ENCODE results near the gene VPS13D.

Gene VPS13D

GRCh38 chr1:12196641-12197482 is 33.0 kb upstream of the VPS13D start:
- no peak overlapping the region for H3K4me2 ChIP-seq (ENCODE audit: low read length)
- no peak overlapping the region for H3K4me3 ChIP-seq (ENCODE audit: low read depth, low read length, poor library complexity, severe bottlenecking)

GRCh38 chr1:12197483-12197880 is 32.3 kb upstream of the VPS13D start:
- Histone ChIP-seq H3K27me3 (ENCODE audit: insufficient read depth, low read length) (no peaks in the 10 kb centered on the region), H3F3A (ENCODE audit: insufficient read depth, low read length) (no peaks in the 10 kb centered on the region), H3K27ac (ENCODE audit: low read depth, low read length, poor library complexity, severe bottlenecking) (no peak overlapping the region), H3K4me2 (ENCODE audit: low read length) (no peak overlapping the region), H3K4me1 (ENCODE audit: insufficient read depth, low read length, severe bottlenecking) (no peaks in the 10 kb centered on the region), H3K9me3 (ENCODE audit: low read length) (no peaks in the 10 kb centered on the region), H4K20me1 (ENCODE audit: insufficient read depth, low read length) (no peaks in the 10 kb centered on the region), H3K36me3 (ENCODE audit: insufficient read depth, low read length) (no peaks in the 10 kb centered on the region), H3K9me2 (ENCODE audit: low read depth, low read length) (no peaks in the 10 kb centered on the region), H3K9ac (ENCODE audit: low read length) (no peak overlapping the region), H2AFZ (ENCODE audit: low read length) (no peak overlapping the region), H3K79me2 (ENCODE audit: insufficient read depth, low read length) (no peaks in the 10 kb centered on the region), H3K4me3 (ENCODE audit: low read depth, low read length, poor library complexity, severe bottlenecking) (no peak overlapping the region)
- TF ChIP-seq CTCF (IDR thresholded peaks at IDR 0.05; ENCODE audit: low read length) (no peak), EZH2 (IDR thresholded peaks at IDR 0.05; ENCODE audit: borderline replicate concordance, low read length) (no peak)

More at GRCh38 chr1:12196641-12197482, 33.0 kb upstream of the VPS13D start:
- no peaks in the 10 kb centered on the region for H3K4me1 ChIP-seq (ENCODE audit: insufficient read depth, low read length, severe bottlenecking)
- TF ChIP-seq CTCF (IDR thresholded peaks at IDR 0.05; ENCODE audit: low read length) = peak; percentile 68
- no peak for TF ChIP-seq EZH2 (IDR thresholded peaks at IDR 0.05; ENCODE audit: borderline replicate concordance, low read length)
- no peaks in the 10 kb centered on the region for H3K79me2 ChIP-seq (ENCODE audit: insufficient read depth, low read length)
- H3K9me3 ChIP-seq (ENCODE audit: low read length) = no peaks in the 10 kb centered on the region
- H3K9me2 ChIP-seq (ENCODE audit: low read depth, low read length) = no peaks in the 10 kb centered on the region
- H3K27ac ChIP-seq (ENCODE audit: low read depth, low read length, poor library complexity, severe bottlenecking) = no peak overlapping the region
- no peaks in the 10 kb centered on the region for H4K20me1 ChIP-seq (ENCODE audit: insufficient read depth, low read length)
- H2AFZ ChIP-seq (ENCODE audit: low read length) = no peak overlapping the region
- H3K36me3 ChIP-seq (ENCODE audit: insufficient read depth, low read length) = no peaks in the 10 kb centered on the region
- no peak overlapping the region for H3K9ac ChIP-seq (ENCODE audit: low read length)
- H3F3A ChIP-seq (ENCODE audit: insufficient read depth, low read length) = no peaks in the 10 kb centered on the region
- no peaks in the 10 kb centered on the region for H3K27me3 ChIP-seq (ENCODE audit: insufficient read depth, low read length)

GRCh38 chr1:12200208-12200607 is 29.6 kb upstream of the VPS13D start:
- TF ChIP-seq EZH2 (IDR thresholded peaks at IDR 0.05; ENCODE audit: borderline replicate concordance, low read length) = no peak
- no peak for TF ChIP-seq CTCF (IDR thresholded peaks at IDR 0.05; ENCODE audit: low read length)
- Histone ChIP-seq H3K27me3 (ENCODE audit: insufficient read depth, low read length) (no peaks in the 10 kb centered on the region), H3K9me2 (ENCODE audit: low read depth, low read length) (no peaks in the 10 kb centered on the region), H3F3A (ENCODE audit: insufficient read depth, low read length) (no peaks in the 10 kb centered on the region), H3K27ac (ENCODE audit: low read depth, low read length, poor library complexity, severe bottlenecking) (no peak overlapping the region), H3K4me1 (ENCODE audit: insufficient read depth, low read length, severe bottlenecking) (no peaks in the 10 kb centered on the region), H3K79me2 (ENCODE audit: insufficient read depth, low read length) (no peaks in the 10 kb centered on the region), H2AFZ (ENCODE audit: low read length) (no peak overlapping the region), H3K4me2 (ENCODE audit: low read length) (no peak overlapping the region), H3K36me3 (ENCODE audit: insufficient read depth, low read length) (no peaks in the 10 kb centered on the region), H4K20me1 (ENCODE audit: insufficient read depth, low read length) (no peaks in the 10 kb centered on the region), H3K9me3 (ENCODE audit: low read length) (no peaks in the 10 kb centered on the region), H3K4me3 (ENCODE audit: low read depth, low read length, poor library complexity, severe bottlenecking) (no peak overlapping the region), H3K9ac (ENCODE audit: low read length) (no peak overlapping the region)
